ENCODE data around the gene MATN4.

DNA sequence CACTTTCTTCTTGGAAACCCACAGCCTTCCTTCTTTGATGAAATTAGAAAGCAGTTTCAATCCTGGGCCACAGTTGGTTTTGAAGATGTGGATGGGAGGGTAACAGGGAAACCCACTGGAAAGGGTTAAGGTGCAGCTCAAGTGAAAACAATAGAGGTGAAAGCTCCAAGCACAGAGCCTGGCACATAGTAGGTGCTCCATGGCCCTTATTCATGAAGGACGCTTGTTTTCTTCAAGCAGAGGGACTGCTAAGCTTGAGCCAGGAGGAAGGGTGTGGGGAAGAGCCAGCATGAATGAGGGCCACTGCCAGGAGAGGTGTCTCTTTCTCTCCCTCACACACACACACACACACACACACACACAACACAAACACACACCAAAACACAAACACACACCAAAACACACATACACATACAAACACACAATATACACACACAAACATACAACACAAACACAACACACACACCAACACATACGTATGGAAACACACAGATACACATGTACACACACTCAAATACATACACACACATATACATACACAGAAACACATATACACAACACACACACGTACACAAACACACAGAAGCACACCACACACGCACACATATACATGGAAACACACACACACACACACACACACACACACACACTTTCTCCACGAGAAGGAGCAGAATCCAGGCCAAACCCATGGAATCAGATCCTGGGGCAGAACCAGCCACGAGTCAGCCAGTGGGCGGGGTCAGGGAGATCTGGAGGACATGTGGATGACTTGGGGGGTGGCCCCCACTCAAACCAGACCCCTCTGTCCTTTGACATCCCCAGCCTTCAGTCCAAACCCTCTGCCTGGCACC, 25.2 kb downstream of the MATN4 start:
- TF ChIP-seq CTCF (IDR thresholded peaks at IDR 0.05) (no peak), IRF2 (CRISPR knock-in tag; IDR thresholded peaks at IDR 0.05; ENCODE audit: borderline replicate concordance, low read depth) (no peak), CREM (CRISPR knock-in tag; IDR thresholded peaks at IDR 0.05) (no peak), CREB1 (CRISPR knock-in tag; IDR thresholded peaks at IDR 0.05) (no peak), TEAD4 (CRISPR knock-in tag; IDR thresholded peaks at IDR 0.05) (no peak), FOXJ3 (CRISPR knock-in tag; IDR thresholded peaks at IDR 0.05; ENCODE audit: borderline replicate concordance) (no peak), HMGA2 (CRISPR knock-in tag; IDR thresholded peaks at IDR 0.05) (no peak), MAX (CRISPR knock-in tag; IDR thresholded peaks at IDR 0.05) (no peak), ZNF512 (CRISPR knock-in tag; IDR thresholded peaks at IDR 0.05; ENCODE audit: borderline replicate concordance) (no peak), NR3C1 (CRISPR knock-in tag; conservative IDR thresholded peaks at IDR 0.05; ENCODE audit: low read depth) (no peak)
- TF ChIP-seq, protein P1, sequence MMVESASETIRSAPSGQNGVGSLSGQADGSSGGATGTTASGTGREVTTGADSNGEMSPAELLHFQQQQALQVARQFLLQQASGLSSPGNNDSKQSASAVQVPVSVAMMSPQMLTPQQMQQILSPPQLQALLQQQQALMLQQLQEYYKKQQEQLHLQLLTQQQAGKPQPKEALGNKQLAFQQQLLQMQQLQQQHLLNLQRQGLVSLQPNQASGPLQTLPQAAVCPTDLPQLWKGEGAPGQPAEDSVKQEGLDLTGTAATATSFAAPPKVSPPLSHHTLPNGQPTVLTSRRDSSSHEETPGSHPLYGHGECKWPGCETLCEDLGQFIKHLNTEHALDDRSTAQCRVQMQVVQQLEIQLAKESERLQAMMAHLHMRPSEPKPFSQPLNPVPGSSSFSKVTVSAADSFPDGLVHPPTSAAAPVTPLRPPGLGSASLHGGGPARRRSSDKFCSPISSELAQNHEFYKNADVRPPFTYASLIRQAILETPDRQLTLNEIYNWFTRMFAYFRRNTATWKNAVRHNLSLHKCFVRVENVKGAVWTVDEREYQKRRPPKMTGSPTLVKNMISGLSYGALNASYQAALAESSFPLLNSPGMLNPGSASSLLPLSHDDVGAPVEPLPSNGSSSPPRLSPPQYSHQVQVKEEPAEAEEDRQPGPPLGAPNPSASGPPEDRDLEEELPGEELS (CRISPR knock-in tag; IDR thresholded peaks at IDR 0.05) = no peak
- TF ChIP-seq, protein P2, sequence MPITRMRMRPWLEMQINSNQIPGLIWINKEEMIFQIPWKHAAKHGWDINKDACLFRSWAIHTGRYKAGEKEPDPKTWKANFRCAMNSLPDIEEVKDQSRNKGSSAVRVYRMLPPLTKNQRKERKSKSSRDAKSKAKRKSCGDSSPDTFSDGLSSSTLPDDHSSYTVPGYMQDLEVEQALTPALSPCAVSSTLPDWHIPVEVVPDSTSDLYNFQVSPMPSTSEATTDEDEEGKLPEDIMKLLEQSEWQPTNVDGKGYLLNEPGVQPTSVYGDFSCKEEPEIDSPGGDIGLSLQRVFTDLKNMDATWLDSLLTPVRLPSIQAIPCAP (CRISPR knock-in tag; IDR thresholded peaks at IDR 0.05) = no peak

Data from WTC11 (cell line).